Transverse colon (tissue), 4 donors: ENCODE measurements around the gene IMMP2L.

Experiments
- POLR2A ChIP-seq: fragments of 450-650 bp; IDR thresholded peaks from one replicate; pipeline ENCODE4 v1.6.1; 2016; ENCODE audit warnings: antibody characterized with exemption, mild to moderate bottlenecking, moderate library complexity
- POLR2AphosphoS5 ChIP-seq, 3 donors: sonication (generic); formaldehyde crosslinking; IDR thresholded peaks; one replicate each; pipeline ENCODE4 v1.6.1; 2016; ENCODE audit warnings: antibody characterized with exemption in 3 of 3
- TF ChIP-seq, protein P1 (sequence below), 5 experiments: fragments of 200-600 bp in 3 of 5; fragments of 450-650 bp in 2 of 5; sonication (generic) in 3 of 5; IDR thresholded peaks; 1 replicate in 2 of 5; 2 replicates in 3 of 5; pipeline ENCODE4 v1.5.1; 2016 to 2017; ENCODE audit warnings: antibody characterized with exemption in 5 of 5, inconsistent platforms in 3 of 5, mild to moderate bottlenecking in 2 of 5, moderate library complexity in 1 of 5

DNA sequence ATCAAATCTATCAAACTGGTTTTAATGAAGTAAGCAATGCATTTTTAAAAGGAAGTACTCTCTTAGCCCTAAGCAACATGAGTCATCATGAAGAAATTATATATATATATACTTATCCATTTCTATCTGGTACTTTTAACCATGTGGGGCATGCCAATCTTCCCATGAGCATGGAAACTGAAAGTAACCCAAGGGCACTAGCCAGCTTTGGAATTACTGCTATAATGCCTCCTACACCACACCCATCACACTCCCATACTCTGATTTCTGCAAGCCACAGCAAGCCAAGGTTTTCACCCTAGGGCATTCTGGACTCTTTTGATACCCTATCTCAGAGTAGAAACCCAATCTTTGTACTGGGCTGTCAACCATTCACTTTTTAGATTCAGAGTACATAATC lies 204.6 kb downstream of the IMMP2L start:
- TF ChIP-seq, protein P1, sequence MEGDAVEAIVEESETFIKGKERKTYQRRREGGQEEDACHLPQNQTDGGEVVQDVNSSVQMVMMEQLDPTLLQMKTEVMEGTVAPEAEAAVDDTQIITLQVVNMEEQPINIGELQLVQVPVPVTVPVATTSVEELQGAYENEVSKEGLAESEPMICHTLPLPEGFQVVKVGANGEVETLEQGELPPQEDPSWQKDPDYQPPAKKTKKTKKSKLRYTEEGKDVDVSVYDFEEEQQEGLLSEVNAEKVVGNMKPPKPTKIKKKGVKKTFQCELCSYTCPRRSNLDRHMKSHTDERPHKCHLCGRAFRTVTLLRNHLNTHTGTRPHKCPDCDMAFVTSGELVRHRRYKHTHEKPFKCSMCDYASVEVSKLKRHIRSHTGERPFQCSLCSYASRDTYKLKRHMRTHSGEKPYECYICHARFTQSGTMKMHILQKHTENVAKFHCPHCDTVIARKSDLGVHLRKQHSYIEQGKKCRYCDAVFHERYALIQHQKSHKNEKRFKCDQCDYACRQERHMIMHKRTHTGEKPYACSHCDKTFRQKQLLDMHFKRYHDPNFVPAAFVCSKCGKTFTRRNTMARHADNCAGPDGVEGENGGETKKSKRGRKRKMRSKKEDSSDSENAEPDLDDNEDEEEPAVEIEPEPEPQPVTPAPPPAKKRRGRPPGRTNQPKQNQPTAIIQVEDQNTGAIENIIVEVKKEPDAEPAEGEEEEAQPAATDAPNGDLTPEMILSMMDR (IDR thresholded peaks at IDR 0.05), result no peak
- TF ChIP-seq POLR2AphosphoS5 (IDR thresholded peaks at IDR 0.05) (no peak), POLR2A (no peak)
